Measurements from ENCODE around the gene NELFA.

- no peak for TF ChIP-seq CTCF (IDR thresholded peaks at IDR 0.05)
- no peak for TF ChIP-seq POLR2A (IDR thresholded peaks at IDR 0.05)
- TF ChIP-seq POLR2AphosphoS5 (IDR thresholded peaks at IDR 0.05): no peak
Measured at GRCh38 chr4:1960170-1960825, 48.5 kb downstream of the NELFA start.
